AML-193 (cell line): Measurements from ENCODE around the gene COA5.

ENCODE experiments used
- DNase-seq, 2 experiments: peaks; one replicate each; lab custom pipeline; 2025; lab: John Stamatoyannopoulos, UW

The COA5 gene

GRCh38 chr2:98572211-98572610 lies 36.1 kb downstream of the COA5 start:
- DNase-seq, result no peak

DNA sequence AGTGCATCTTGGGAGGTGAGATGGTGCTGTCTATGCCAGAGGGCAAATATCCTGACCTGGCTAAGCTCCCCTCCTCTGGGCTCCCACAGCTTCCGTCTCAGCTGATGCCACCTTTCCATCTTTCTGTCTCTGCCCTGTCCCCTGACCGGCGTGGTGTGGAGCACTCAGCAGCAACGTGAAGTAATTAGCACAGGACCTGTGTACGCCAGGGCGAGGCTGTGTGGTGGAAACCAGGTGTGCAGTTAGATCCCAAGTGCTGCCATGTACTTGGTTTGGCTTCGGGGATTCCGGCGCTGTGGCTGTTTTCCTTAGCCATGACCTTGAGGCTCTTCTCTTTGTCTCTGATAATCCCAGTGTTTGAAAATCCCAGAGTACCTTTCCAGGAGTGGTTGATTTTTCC lies 36.5 kb downstream of the COA5 start:
- no peak for DNase-seq

DNA sequence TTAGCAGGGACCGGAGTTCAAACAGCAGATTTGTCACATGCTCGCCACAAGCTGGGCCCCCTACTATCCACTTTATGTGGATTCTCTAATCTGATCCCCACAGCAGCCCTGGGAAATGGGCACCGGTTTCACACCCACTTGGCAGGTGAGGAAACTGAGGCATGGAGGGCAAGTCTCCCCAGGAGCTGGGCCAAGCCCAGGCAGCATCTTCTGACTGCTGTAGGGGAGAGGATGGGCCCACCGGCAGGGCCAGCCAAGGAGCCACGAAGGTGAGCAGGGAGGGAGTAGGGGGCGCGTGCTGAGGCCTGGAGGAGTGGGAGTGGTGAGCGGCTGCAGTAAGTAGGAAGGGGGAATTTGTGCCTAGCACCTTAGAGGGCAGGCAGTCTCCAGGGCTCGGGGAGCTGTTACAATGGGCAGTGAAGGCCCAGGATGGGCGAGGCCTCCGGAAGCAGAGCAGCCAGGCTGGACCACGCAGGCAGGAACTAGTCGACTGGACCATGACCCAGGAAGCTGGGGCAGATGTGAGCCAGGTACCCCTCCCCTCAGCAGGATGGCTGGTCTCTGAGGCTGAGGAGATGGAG lies 37.1 kb downstream of the COA5 start:
- DNase-seq, result no peak

- no peak for DNase-seq
Observed at GRCh38 chr2:98570356-98570755, 38.0 kb downstream of the COA5 start.

DNA sequence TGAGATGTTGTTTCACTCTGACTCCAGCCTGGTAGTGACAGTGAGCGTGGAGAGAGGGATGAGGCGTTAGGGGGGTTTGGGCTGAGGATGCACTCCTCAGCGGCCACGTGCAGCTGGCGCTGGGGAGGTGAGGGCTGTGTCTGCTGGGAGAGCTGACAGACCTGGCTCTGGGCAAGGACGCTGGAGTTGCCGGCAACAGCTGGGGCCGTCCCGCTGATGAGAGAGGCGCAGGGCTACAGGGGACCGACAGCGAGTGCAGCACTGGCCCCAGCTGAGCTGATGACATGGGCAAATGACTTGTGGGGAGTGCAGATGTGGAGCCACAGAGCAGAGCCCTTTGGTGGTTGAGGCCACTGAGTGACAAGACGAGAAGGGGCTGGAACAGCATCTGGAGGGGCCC lies 38.4 kb downstream of the COA5 start:
- DNase-seq, result no peak

DNA sequence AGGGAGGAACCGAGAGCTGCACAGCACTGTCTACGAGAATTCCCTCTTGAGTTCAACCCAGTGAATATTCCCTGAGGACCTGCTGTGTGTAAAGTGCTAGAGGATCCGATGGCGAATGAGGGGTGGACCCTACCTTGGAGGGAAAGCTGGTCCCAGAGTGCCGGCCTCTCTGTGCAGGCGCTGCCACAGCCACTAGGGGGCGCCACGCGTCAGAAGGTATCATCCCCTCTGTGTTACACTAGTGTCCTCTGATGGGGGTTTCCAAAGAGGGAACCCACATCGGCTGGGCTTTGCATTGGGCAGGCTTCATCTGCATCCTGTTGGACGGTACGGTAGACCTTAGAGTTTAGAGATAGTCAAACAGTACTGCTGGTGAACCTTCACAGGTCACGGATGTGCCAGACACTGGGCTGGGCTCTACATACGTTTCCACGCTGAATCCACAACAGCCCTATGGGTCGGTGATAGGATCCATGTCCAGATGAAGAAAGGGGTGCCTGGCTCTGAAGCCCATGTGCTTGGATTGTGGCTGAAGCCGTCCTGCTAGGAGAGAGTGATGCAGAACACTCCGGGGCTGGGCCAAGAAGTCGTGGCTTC lies 39.0 kb downstream of the COA5 start:
- DNase-seq, result peak; percentile 13 to 36

DNA sequence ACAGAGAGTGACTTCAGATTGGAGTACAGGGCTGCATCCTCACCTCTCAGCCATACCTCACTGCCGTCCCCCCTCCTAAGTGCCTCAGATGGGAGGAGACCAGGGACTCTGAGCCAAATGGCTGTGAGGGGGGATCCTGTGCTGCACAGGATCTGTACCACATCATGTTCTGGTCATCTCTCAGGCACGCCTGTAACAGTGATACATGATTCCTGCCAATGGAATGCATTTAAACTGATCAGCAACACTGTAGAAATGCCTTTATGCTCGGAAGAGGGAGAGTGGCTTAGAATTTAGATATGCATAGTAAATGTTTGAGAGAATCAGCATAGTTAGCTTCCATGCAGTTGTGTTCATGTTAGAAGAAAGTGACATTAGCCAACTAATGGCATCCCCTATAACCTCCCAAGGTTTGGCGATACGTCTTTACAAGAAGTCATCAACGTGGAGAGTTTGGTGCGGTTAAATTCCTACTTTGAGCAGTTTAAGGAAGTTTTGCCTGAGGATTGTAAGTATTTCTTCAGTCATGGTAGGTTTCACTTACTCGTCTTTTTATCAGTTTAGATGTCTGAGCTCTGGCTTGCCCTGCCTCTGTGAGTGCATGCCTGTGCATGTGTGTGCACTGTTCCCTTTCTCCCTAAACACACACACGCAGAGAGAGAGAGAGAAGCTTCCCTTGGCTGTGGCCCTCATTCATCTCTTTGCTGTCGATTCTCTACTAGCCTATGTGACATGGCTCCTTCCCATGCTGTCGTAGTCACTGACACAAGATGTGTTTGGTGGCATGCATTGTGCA lies 40.0 kb downstream of the COA5 start:
- DNase-seq, result no peak

DNA sequence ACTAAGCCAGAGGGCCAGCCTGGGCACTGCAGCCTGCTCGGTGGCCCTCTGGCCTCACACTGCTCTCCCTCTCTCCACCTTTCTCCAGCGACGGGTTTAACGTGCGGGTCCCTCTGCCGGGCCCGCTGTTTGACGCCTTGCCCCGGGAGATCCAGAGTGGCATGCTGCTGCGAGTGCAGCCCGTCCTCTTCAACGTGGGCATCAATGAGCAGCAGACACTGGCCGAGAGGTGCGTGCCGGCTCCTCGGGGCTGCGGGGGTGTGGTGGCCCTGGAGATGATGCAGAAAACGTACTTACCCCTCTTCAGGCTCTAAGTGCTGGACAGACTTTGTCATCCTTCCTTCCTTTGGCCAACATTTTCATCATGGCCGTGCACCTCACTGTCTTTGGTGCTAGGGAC lies 42.4 kb downstream of the COA5 start:
- no peak for DNase-seq

DNA sequence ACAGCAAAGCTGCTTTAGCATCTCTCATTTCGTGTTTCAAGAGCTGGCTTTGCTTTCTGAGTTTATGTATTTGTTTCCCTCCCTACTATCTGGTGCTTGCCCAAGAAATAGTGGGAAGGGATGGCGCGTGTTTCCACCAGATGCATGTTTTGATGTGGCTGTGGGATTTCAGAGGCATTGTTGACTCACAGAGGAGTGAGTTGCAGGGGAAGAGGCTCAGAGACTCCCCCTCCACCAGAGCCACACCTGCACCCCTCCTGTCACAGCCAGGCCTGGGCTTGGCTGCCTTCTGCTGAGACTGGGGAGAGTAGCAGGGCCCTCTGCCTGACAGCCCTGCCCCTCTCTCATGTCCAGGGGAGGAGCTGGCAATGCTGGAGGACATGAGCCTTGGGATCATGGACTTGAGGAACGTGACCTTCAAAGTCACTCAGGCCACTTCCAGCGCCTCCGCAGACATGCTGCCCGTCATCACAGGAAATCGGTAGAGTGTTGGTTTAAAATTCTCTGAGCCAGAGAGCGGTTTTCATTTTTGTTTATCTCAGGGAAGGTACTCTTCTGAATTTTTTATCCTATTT lies 42.9 kb downstream of the COA5 start:
- DNase-seq, result no peak

DNA sequence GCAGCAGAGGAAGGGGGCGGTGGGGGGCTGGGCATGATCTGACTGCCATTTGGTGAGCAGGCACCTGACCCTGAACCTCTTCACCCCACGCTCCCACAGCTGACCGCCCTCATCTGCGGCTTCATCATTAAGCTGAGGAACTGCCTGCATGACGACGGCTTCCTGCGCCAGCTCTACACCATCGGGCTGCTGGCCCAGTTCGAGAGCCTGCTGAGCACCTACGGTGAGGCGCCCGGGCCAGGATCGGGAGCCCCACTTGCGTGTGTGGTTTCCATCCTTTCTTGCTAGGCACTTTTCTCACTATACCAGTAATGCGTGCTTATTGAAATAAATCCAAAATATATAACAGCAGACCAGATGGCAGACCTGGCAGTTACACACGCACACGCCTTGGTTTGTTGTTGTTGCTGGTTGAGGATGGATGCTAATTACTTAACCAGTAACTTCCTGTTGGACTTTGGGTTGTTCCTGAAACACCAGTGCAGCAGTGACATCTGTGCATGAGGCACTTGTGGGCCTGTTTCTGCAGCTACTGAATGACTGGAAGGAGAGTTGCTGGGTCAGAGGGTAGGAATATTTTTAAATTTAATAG lies 43.7 kb downstream of the COA5 start:
- no peak for DNase-seq

DNA sequence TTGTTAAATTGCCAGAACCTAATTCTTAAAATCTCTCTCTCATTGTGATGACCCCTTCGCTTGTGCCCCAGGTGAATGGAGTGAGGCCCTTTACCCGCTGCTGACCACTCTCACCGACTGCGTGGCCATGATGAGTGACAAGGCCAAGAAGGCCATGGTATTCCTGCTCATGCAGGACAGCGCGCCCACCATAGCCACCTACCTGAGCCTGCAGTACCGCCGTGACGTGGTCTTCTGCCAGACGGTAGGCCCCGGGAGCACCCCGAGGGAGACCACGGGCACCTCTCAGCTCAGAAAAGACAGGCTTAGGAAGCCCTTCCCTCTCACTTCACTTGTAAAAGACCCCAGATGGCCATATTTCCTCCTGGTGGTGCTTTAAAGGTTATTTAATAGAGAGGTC lies 44.9 kb downstream of the COA5 start:
- no peak for DNase-seq

DNA sequence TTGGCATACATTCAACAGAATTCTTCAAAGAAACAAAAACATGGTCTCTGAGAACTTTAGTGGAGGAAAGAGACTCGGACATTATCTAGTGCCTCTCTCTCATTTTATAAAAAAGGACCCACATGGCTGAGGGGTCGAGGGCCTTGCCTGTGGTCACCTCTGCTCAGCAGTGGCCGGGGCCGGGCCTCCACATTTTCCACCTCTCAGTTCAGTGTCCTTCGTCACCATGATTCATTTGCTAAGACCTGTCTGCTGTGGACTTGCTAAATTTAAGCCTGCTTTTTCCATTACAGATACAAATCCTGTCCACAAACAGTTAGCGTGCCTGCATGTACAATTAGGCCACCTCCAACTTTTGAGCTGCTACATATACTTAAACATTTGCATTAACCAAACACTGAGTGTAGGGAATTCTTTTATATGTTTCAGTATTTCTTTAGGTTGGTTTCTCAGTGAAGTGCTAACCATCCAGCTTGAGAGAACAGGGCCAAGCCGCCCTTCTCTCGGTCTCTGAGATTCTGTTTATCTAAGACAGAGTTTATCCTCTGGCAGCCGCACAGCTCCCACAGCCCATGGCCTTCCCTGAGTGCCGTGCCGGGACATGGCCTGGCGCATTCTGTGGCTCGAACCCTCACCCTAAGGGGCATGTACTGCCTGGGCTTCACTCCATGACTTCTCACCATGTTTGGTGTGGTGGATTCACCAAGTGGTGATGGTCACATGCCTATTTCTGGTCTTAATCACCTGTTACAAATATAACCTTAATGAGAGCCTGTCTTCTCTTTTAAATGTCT lies 46.2 kb downstream of the COA5 start:
- DNase-seq, result no peak

GRCh38 chr2:98561018-98561417 lies 47.3 kb downstream of the COA5 start:
- DNase-seq, result no peak

GRCh38 chr2:98560256-98560771 lies 48.0 kb downstream of the COA5 start:
- no peak for DNase-seq

DNA sequence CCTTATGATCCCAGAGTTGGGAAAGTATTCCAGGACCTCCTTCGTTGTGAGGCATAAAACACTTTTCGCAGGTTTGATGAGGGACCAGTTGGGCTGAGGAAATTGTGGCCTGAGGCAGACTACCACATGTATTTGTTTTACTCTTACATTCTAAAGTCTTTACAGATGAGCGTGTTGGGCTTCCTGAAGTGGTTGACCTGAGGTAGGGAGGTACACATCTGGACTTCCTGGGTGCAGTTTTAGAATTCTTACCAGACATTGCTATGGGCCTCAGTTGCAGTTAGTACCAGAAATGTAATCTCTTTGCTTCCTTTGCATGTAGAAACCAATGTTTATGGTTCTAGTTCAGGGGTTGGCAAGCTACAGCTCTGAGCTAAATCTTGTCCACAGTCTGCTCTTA lies 48.7 kb downstream of the COA5 start:
- DNase-seq, result no peak

DNA sequence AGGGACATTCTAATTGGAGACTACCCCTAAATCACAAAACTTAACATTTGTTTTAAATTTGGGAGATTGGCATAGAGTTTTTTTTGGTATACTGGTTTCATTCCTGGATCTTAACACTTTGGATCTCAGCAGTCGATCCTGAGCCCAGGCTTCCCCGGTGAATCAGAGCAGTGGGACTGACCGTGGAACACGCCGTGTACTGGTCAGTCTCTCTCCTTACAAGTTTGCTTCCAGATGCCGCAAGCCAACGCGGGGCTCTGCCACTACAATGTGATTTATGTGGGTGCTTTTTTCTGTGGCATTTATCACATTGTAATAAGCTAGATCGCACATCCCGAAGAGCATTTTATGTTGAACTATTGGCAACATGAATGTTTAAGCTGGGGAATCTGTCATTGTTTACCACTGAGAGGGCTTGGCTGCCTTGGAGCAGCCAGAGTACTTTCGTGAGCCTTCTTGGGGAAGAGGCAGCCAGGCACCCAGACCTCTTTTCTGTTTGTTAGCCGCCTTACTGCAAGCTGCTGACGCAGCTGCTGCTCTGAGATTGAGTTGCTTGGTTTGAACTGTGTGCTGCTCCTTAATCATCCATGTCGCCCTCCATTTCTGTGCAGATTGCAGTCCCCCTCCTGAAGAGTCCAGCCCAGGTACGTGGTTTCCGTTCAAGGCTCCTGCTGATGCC lies 49.3 kb downstream of the COA5 start:
- DNase-seq, result no peak

DNA sequence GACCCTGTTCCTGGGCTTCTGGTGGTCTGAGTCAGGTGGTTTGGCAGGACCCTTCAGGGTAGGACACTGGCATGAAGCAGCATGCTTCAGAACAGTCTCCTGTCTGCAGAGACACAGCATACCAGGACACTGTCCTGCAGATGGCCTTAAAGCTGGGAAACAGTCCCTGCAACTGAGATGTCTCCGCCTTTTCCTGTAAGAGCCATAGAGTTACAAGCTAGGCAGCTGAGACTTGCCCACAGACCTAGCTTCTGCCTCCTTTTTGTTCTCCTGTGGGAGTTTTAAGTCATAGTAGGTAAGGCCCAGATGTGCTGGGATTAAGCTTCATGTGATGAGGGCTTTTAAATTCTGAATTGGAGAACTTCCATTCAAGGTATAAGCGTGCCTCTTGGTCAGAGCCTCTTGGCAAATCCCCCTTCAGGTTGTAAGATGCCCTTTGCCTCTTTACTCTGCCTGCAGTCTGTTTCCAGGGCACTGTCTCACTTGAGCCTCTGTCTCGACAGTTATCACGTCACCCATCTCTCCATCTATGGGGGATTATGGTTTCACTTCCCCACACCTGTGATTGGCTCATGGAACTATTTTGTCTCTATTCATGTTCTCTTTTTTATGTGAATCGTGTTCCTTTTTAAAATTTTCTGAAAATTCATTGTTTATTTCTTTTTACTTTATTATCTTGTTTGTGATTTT lies 51.8 kb downstream of the COA5 start:
- DNase-seq, result no peak

DNA sequence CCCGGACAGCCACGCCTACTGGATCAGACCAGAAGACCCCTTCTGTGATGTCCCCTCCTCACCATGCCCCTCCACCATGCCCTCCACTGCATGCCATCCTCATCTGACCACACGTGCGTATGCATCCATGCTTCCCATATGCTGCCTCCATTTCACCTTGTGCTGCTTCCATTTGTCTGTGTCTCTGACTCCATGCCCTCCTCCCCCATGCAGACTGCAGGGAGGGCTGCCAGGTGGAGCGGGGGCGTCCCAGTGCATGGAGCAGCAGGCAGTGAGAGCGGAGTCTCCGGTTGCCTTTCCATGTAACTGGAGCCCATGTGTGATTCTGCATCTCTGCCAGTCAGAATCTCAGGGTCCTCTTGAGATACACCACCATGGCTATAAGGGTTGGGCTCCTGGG lies 52.6 kb downstream of the COA5 start:
- no peak for DNase-seq

DNA sequence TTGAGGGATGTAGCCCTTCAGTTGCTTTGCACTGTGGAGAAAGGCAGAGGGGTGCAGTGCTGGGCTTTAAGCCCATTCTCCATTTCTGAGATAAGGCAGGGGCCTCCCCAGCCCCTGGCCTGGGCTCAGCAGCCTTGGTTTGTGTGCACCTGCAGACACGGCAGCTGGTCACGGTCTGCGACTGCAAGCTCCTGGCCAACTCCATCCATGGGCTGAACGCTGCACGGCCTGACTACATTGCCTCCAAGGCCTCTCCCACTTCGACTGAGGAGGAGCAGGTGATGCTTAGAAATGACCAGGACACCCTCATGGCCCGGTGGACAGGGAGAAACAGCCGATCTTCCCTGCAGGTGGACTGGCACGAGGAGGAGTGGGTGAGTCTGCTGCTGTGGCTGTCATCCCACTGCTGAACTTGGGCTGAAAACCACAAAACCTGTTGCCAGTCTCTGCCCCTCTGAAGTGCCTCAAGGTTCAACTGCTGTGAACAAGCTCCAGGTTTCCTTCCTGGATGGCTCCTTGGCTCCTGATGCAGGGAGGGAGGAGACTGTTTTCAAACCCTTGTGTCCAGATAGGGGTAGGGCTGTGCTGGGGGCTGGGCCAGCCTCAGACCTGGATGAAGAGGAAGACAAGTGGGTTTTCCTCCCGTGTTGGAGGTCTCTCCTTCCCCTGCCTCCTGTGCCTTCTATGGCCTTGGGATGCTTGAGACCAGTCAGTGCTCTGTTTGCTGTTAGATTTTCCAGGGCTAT lies 54.0 kb downstream of the COA5 start:
- no peak for DNase-seq
